ENCODE measurements around the gene RFTN2.
A peak's percentile ranks its signal among the peaks of the same experiment; 100 is the strongest.
"Not testable (repeated sequence)": the region's sequence is repeated elsewhere in the genome, so short reads cannot be mapped to it uniquely, and the experiment has no call there.

RFTN2 gene, protein sequence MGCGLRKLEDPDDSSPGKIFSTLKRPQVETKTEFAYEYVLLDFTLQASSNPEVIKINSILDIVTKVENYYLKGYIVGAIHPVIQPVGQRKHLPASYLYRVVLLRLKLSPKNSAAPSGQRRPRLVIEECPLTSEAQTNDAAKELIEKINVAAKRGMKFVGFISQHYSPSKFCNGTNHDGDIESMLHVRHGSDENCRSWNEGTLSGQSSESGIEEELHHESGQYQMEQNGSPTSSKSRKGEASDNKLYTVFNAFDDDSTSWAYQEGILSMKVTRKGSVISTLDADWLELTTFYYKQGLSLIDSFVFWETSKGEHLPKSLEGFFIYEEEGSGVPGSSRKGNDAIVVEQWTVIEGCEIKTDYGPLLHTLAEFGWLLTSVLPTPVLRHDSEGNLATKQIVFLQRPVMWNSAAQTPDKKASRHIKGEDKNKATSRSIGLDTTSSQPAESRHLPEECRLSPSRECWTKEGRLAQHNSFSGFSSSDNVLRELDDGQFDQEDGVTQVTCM

DNA sequence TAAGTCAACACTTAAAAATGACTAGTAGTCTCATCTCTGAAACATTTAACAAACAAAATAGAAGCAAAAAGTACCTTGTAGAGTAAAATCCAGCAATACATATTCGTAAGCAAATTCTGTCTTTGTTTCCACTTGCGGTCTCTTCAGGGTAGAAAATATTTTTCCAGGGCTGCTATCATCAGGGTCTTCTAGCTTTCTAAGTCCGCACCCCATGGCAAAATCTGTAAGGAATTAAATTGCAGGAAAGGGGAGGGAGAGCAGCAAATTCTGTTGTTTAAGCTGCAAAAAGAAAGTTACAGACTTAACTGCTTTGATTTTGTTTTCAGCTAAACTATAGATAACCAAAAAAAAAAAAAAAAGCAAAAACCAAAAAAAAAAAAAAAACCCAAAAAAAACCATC, at the start of gene RFTN2:
TSS of gene RFTN2 (minus strand) at position 342 of the 400 bp plus-strand sequence. CDS start at position 213, 129 bp downstream.
- DNase-seq (ENCODE audit: low read depth in 2 of 3, low spot score in 2 of 3), result no peak

DNA sequence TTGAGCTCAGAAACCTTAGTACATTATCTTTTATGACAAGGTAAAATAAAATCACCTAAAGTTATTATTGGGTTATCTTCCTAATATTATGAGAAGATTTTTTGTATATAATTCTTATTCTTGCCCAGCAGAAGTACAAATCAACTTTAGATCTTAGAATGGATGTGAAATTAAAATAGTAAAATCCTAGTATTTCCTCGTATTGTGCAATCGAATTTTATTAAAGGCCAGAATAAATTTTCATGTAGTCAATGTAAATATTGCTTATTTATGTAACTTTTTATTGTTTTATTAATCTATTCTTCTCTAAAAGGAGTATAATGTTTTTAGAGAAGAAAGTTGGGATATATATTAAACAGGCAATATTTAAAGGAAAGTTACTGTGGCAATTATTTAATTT, 42.5 kb upstream of the RFTN2 start:
- DNase-seq (ENCODE audit: low read depth in 2 of 3, low spot score in 2 of 3), result no peak

DNA sequence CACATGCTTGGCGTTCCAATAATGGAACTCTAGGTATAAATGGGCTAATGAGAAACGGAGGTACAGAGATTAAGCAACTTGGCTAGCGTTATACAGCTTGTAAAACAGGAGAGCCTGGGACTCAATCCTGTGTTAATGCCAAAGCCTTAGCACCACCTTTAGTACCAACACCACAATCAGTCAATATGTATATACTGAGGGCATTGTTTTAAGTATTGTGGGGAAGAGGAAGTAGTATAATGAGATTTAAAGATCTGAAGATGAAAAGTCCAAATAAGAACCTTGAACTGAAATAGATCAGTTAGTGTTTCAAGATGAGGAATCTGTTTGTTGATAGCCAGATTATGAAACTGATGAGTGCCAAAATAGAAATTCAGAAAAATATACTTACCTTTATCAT, 37.9 kb upstream of the RFTN2 start:
- no peak for DNase-seq (ENCODE audit: low read depth in 2 of 3, low spot score in 2 of 3)

DNA sequence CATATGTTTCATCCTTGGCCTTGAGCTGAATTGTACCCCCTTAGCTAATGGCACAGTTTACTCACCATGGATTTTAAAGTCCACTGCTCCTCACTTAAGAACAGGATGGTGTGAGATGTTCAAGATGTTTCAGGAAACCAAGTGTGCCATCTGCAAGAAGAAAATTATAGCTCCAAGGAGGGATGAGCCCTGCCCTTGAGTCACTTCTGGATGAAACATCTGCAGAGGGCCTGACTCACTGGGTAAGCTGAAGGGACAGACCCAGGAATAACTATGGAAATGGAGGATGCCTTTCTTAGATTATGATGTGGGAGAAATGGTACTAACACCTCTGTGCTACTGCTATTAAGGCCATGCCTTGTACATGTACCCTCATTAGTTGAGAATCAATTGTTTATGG, 36.2 kb upstream of the RFTN2 start:
- no peak for DNase-seq (ENCODE audit: low read depth in 2 of 3, low spot score in 2 of 3)

DNA sequence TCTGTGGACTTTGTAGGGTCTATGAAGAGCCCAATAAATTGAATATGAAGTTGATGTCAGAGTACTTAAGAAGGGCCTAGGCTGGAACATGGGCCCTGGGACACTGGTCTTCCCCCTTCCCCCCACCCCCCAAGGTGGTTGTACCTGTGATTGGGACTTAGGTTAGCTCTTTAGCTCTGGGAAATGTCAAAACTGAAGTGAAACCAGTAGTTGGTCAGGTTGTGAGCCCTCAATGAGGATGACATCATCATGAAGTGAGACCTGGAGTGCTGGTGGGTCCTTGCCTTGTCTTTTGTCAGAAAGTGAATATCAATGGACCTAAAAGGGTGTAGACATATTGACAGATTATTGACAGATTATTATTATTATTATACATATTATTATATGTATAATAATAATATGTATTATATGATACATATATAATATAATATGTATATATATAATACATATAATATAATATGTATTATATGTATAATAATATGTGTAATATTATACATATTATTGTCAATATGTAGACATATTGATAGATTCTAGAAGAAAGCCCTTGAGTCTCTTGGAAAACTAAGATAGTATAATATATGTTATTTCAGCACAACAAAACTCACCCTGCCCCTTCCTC, 35.1 kb upstream of the RFTN2 start:
- no peak for DNase-seq (ENCODE audit: low read depth in 2 of 3, low spot score in 2 of 3)

DNA sequence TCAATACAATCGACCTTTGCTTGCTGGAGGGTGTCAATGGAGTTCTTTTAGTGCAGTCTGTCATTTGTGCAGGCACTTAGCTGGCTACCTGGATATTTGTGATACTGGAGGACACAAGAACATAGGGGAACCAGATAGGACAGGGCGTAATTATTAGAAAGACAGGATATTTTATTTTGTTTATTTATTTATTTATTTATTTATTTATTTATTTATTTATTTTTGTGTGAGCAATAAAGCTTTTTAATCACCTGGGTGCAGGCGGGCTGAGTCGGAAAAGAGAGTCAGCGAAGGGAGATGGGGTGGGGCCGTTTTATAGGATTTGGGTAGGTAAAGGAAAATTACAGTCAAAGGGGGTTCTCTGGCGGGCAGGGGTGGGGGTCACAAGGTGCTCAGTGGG, 33.8 kb upstream of the RFTN2 start:
- DNase-seq (ENCODE audit: low read depth in 2 of 3, low spot score in 2 of 3), result not testable (repeated sequence)

DNA sequence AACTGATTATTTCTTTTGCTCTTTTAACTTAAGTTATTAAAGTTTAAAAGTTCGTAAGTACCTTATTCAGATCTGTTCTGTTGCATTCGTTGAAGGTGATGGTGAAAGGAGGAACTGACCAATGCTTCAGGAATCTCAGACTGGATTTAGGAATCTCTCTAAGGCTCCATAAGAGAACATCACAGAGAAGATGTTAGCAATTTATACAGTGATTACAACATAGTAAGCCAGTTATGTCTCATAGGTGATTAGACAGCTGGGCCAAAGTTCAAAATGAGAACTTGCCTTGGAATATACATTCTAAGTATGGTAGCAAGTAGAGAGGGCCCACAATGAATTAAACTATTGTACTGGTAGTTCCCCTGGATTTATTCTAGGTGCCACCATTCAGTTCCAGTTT, 32.9 kb upstream of the RFTN2 start:
- no peak for DNase-seq (ENCODE audit: low read depth in 2 of 3, low spot score in 2 of 3)

DNA sequence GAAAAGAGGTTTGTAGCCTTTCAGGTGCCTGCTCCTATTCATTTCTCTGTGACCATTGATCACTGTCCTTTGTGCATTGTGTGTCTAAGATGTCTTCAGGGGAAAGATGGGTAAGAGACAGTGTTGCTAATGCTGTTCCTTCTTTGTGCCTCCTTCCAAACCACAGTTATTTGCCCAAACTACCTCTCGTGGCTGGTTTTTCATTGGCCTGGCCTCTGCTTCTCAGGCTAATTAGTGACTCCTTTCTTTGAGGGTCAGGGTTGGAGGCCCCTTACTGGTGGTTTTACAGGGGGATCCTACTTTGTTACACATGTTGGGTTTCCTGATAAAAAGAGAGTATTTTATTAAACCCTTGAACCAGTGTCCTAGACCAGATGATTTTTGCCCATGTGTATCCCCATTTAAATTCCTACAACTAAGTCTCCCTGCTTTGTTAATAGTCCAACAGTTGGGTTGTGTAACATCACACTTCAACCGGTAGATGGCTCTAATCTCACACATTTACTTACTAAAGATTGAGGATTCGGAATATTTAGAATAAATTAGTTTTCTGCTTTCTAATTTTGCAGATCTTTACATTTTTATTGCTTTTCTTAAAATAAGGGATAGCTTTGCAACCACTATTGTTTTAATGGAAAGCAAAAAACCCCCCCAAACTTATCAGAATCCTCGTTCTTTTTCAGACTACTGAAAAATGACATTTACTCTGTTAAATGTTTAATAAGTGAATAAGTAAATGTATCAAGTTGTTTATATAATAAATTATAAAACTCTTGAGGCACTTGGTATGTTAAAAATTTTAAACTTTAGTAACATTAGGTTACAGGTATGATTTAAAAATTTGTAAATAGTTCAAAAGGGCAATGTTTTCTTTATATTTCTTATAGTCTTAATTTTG, 32.2 kb upstream of the RFTN2 start:
- DNase-seq (ENCODE audit: low read depth in 2 of 3, low spot score in 2 of 3), result no peak

DNA sequence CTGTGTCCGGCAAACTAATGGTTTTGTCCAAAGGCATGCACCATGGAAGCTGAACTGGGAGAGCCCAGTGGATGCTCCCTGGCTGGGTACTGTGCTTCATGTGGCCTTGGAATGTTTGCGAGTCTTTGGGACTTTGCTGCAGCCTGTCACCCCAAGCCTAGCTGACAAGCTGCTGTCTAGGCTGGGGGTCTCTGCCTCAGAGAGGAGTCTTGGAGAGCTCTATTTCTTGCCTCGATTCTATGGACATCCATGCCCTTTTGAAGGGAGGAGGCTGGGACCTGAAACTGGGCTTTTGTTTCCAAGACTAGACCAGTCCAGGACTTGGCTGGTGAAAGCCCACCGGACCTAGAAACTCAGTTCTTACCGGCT, 31.4 kb upstream of the RFTN2 start:
- no peak for DNase-seq (ENCODE audit: low read depth in 2 of 3, low spot score in 2 of 3)

DNA sequence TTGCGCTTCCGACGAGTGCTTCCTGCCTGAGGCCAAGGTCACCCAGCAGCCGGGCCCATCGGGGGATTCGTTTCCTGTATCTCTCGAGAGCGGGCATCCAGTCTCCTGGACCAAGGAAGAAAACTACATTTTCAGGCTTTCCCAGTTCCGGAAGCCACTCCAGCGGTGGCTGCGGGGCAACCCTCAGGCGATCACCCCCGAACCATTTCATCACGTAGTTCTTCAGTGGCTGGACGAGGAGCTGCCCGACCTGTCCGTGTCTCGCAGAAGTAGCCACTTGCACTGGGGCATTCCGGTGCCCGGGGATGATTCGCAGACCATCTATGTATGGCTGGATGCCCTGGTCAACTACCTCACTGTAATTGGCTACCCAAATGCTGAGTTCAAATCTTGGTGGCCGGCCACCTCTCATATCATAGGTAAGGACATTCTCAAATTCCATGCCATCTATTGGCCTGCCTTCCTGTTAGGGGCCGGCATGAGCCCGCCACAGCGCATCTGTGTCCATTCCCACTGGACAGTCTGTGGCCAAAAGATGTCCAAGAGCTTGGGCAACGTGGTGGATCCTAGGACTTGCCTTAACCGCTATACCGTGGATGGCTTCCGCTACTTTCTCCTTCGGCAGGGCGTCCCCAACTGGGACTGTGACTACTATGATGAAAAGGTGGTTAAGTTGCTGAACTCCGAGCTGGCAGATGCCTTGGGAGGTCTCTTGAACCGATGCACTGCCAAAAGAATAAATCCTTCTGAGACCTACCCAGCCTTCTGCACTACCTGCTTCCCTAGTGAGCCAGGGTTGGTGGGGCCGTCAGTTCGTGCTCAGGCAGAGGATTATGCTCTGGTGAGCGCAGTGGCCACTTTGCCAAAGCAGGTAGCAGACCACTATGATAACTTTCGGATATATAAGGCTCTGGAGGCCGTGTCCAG, 30.8 kb upstream of the RFTN2 start:
- no peak for DNase-seq (ENCODE audit: low read depth in 2 of 3, low spot score in 2 of 3)

DNA sequence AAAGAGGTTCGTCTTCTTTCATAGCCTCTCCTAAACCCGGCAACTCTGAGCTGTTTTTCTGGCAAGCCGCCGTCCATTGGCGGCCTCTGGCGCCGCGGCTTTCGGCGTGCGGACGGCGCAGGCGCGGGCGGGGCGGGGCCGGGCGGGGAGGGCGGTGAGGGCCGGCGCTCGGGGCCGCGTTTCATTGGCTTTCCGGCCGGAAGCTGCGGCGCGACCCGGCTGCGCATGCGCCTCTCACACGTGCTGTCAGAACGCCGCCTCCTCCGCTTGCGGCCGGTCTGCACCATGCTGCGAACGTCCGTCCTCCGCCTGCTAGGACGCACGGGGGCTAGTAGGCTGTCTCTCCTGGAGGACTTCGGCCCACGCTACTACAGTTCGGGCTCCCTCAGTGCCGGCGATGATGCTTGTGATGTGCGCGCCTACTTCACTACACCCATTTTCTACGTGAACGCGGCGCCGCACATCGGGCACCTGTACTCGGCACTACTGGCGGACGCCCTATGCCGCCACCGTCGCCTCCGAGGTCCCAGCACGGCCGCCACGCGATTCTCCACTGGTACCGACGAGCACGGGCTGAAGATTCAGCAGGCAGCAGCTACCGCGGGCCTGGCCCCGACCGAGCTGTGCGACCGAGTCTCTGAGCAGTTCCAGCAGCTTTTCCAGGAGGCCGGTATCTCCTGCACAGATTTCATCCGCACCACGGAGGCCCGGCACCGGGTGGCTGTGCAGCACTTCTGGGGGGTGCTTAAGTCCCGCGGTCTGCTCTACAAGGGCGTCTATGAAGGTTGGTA, 29.9 kb upstream of the RFTN2 start, which contains the start of gene MARS2:
TSS of gene MARS2 (plus strand) at position 249 of the 791 bp plus-strand sequence. CDS start at position 286, 37 bp downstream.
- peak; percentile 71 to 83 (median 75) for DNase-seq (ENCODE audit: low read depth in 2 of 3, low spot score in 2 of 3)

DNA sequence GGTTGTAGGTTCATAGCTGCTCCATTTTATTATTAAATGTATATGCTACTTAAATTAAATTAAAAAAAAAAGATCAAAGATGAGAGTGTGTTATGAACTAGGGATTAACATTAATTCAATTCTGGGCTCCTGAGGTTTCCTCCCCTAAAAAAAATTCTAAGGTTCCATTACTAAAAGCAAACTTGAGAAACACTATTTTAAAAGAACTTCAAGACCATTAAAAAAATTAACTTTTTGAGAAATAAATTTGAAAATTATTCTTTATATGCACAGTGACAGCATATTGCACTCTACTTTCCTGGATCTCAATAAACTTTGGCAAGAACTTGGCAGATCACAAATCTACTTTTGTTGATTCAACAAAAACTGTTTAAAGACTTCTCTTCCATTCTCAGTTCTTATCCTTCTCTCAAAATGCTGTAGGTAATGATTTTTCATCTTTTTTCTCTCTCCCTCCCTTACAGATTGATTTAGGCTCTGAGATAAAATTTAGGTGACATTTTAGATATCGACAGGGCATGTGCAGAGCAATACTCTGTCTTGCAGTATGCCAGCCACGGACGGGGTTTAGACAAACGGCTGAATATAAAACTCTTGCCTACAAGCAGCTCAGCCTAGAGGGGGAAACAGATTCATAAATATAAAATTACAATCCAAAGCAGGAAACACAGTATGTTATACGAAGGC, 29.2 kb upstream of the RFTN2 start:
- no peak for DNase-seq (ENCODE audit: low read depth in 2 of 3, low spot score in 2 of 3)

DNA sequence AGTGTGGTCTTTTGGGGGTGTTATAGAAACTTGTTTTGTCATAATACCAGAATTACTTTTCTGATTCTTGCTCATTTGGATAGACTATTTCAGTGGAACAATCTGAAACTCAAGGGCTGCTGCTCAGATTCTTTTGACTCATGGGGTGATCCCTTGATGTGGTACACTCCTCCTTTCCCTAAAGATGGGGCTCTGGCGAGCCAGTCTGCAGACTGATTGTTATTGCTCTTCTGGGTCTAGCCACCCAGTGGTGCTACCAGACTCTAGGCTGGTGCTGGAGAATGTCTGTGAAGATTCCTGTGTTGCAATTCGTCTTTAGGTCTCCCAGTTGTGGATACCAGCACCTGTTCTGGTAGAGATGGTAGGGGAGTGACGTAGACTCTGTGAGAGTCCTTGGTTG, 25.6 kb upstream of the RFTN2 start:
- DNase-seq (ENCODE audit: low read depth in 2 of 3, low spot score in 2 of 3), result no peak

DNA sequence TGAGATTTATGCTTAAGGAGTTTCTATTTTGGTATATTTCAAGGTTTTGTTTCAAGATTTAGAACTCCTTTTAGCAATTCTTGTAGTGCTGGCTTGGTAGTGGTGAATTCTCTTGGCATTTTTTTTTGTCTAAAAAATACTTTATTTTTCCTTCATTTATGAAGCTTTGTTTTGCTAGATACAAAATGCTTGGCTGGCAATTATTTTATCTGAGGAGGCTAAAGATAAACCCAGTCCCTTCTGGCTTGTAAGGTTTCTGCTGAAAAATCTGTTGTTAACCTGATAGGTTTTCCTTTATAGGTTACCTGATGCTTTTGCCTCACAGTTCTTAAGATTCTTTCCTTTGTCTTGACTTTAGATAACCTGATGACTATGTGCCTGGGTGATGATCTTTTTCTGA, 24.3 kb upstream of the RFTN2 start:
- DNase-seq (ENCODE audit: low read depth in 2 of 3, low spot score in 2 of 3), result not testable (repeated sequence)

DNA sequence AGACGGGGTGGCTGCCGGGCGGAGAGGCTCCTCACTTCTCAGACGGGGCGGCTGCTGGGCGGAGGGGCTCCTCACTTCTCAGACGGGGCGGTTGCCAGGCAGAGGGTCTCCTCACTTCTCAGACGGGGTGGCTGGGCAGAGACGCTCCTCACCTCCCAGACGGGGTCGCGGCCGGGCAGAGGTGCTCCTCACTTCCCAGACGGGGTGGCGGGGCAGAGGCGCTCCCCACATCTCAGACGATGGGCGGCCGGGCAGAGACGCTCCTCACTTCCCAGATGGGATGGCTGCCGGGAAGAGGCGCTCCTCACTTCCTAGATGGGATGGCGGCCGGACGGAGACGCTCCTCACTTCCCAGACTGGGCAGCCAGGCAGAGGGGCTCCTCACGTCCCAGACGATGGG, 21.2 kb upstream of the RFTN2 start:
- DNase-seq (ENCODE audit: low read depth in 2 of 3, low spot score in 2 of 3), result not testable (repeated sequence)

DNA sequence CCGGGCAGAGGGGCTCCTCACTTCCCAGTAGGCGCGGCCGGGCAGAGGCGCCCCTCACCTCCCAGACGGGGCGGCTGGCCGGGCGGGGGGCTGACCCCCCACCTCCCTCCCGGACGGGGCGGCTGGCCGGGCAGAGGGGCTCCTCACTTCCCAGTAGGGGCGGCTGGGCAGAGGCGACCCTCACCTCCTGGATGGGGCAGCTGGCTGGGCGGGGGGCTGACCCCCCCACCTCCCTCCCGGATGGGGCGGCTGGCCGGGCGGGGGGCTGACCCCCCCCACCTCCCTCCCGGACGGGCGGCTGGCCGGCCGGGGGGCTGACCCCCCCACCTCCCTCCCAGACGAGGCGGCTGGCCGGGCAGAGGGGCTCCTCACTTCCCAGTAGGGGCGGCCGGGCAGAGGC, 20.6 kb upstream of the RFTN2 start:
- not testable (repeated sequence) for DNase-seq (ENCODE audit: low read depth in 2 of 3, low spot score in 2 of 3)

DNA sequence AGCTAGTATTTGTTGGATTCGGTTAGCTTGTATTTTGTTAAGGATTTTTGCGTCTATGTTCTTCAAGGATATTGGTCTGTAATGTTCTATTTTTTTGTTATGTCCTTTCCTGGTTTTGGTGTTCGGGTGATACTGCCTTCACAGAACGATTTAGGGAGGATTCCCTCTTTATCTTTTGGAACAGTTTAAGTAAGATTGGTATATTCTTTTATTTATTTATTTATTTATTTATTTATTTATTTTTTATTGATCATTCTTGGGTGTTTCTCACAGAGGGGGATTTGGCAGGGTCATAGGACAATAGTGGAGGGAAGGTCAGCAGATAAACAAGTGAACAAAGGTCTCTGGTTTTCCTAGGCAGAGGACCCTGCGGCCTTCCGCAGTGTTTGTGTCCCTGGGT, 19.8 kb upstream of the RFTN2 start:
- not testable (repeated sequence) for DNase-seq (ENCODE audit: low read depth in 2 of 3, low spot score in 2 of 3)

DNA sequence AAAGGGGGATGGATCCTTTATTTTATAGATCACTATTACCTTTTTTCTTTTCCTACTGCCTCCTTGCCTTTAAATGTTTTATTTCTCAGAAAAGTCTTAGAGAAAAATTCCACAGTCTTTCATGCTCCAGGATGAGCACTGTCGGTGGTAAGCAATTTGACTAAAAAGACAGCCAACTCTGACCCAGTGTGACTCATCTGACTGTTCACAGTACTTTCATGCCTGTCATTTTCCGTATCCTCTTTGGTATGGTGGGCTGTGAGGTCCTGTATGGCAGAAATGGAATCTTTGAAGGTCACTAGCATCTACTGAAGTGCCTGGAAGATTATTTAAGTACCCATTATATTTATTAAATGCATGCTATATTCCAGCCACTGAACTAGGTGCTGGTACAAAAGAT, 2.1 kb upstream of the RFTN2 start:
- no peak for DNase-seq (ENCODE audit: low read depth in 2 of 3, low spot score in 2 of 3)

DNA sequence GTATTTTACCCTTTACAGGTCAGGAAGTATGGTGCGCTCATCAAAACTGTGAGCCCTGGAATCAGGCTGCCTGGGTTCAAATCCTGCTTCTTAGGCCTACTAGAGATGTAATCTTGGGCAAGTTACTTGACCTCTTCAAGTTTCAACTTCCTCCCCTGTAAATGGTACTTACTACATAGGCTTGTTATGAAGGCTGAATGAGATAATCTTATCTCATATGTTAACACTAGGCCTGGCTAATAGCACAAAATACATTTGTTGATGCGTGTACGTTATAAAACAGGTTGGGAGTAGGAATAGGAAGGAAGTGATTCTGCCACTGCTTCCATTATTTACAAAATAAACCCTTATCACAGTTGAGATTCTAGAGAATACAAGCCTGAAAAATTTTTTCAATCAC, 1.7 kb upstream of the RFTN2 start:
- no peak for DNase-seq (ENCODE audit: low read depth in 2 of 3, low spot score in 2 of 3)

Data from activated CD8-positive, alpha-beta memory T cell treated with anti-CD3 and anti-CD28 coated beads for 48 hours (primary cell).